Esophagus muscularis mucosa (tissue), 3 donors: Measurements from ENCODE around the gene RUNX1.

ENCODE experiments used
- EP300 ChIP-seq: sonication (generic); formaldehyde crosslinking; IDR thresholded peaks from one replicate; pipeline ENCODE4 v1.6.1; 2017; ENCODE audit warnings: antibody characterized with exemption
- TF ChIP-seq, protein P1 (sequence below), 3 experiments: fragments of 200-600 bp in 2 of 3; fragments of 450-650 bp in 1 of 3; sonication (generic) in 2 of 3; IDR thresholded peaks; one replicate each; pipeline ENCODE4 v1.5.1; 2017 to 2019; ENCODE audit warnings: antibody characterized with exemption in 3 of 3, mild to moderate bottlenecking in 2 of 3, moderate library complexity in 1 of 3

DNA sequence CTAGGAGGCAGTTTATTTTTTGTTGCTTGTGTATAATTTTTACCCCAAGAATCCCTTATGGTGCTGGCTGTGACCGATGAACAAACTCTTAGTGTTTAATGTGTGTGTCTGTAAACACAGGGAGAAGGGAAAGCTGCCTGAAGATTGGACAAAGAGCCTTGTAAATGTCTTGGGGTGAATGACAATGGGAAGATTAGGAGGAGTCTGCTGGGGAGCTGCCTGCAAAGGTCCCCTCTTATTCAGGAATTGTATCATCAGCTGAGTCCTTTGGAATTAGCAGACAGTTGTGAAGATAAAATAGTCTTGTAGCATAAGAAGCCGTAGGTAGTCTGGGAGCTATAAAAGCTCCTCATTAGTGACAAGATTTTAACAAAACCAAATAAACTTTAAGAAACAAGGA, 88.4 kb downstream of the RUNX1 start:
- TF ChIP-seq, protein P1, sequence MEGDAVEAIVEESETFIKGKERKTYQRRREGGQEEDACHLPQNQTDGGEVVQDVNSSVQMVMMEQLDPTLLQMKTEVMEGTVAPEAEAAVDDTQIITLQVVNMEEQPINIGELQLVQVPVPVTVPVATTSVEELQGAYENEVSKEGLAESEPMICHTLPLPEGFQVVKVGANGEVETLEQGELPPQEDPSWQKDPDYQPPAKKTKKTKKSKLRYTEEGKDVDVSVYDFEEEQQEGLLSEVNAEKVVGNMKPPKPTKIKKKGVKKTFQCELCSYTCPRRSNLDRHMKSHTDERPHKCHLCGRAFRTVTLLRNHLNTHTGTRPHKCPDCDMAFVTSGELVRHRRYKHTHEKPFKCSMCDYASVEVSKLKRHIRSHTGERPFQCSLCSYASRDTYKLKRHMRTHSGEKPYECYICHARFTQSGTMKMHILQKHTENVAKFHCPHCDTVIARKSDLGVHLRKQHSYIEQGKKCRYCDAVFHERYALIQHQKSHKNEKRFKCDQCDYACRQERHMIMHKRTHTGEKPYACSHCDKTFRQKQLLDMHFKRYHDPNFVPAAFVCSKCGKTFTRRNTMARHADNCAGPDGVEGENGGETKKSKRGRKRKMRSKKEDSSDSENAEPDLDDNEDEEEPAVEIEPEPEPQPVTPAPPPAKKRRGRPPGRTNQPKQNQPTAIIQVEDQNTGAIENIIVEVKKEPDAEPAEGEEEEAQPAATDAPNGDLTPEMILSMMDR (IDR thresholded peaks at IDR 0.05), result no peak
- TF ChIP-seq EP300, result no peak
